ENCODE results near the gene DYSF.

DNA sequence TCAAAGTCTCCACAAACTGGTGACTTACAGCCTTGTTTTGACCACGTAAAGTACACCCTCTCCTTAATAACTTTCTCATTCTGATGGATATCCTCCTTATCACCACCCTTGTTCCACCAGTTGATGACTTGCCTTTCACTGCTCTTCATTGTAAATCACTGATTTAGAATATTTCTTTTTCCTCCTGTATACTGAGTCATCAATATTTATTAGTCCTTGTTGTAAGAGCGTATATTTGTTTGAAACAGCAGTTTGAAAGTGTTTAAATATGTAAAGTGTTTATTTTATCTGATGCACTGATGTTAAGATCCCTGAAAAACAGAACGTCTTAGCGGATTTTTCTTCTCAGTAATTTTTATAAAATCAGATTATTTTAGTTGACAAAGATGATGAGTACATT is 34.2 kb upstream of the DYSF start:
- TF ChIP-seq, protein P1, sequence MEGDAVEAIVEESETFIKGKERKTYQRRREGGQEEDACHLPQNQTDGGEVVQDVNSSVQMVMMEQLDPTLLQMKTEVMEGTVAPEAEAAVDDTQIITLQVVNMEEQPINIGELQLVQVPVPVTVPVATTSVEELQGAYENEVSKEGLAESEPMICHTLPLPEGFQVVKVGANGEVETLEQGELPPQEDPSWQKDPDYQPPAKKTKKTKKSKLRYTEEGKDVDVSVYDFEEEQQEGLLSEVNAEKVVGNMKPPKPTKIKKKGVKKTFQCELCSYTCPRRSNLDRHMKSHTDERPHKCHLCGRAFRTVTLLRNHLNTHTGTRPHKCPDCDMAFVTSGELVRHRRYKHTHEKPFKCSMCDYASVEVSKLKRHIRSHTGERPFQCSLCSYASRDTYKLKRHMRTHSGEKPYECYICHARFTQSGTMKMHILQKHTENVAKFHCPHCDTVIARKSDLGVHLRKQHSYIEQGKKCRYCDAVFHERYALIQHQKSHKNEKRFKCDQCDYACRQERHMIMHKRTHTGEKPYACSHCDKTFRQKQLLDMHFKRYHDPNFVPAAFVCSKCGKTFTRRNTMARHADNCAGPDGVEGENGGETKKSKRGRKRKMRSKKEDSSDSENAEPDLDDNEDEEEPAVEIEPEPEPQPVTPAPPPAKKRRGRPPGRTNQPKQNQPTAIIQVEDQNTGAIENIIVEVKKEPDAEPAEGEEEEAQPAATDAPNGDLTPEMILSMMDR (IDR thresholded peaks at IDR 0.05) = no peak
- no peak for TF ChIP-seq EZH2 (IDR thresholded peaks at IDR 0.05; ENCODE audit: borderline replicate concordance, insufficient read depth, low read depth, low read length, poor library complexity, severe bottlenecking)

All from B cell (primary cell).